GM18870 (cell line): ENCODE results near the gene MCM9.
A peak's percentile ranks its signal among the peaks of the same experiment; 100 is the strongest.
"Not testable (repeated sequence)": the region's sequence is repeated elsewhere in the genome, so short reads cannot be mapped to it uniquely, and the experiment has no call there.

Experiments
- ATAC-seq: cut with Tn5 transposase; IDR thresholded peaks from one replicate; pipeline ENCODE4 v1.9.1; 2021; ENCODE audit warnings: moderate library complexity; ENCODE audit not compliant: unreplicated experiment

The MCM9 gene

DNA sequence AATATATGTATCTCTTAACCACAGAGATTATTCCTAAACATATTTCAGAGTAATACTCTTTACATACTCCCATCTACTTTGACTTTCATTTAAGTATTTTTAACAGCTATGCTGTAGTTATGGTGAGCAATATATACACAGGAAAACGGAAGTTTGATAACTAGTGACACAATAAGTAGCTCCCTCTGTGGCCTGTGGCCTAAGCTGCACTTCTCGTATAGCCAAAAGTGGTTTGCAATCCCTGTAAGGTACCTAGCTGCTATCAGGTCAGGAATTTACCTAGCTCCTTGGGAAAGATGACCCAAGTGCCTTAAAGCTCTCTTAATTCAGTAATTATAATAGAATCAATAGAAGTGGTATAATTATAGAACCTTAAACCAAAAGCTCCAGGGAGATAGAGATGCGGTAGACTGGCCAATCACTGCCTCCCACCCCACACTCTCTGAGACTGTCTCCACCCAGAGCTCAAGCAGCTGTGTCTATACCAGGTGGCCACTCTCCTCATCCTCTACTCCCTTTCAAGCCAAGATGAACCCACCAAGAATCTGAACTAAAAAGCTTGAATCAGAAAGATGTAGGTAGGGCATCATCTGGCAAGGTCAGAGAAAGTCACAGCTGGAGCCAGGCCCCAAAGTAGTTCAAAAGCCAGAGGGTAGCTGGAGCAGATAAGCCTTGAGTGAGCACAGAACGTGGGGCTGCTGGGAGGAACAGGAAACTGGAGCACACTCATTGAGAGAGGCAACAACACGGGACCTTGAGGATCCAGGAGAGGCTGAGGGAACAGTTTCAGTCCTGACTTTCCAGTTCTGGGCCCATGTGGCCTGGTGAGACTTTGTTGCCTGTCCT, 125.9 kb downstream of the MCM9 start:
- ATAC-seq: peak; percentile 64

GRCh38 chr6:118804091-118804490, 130.9 kb downstream of the MCM9 start:
- ATAC-seq: no peak

DNA sequence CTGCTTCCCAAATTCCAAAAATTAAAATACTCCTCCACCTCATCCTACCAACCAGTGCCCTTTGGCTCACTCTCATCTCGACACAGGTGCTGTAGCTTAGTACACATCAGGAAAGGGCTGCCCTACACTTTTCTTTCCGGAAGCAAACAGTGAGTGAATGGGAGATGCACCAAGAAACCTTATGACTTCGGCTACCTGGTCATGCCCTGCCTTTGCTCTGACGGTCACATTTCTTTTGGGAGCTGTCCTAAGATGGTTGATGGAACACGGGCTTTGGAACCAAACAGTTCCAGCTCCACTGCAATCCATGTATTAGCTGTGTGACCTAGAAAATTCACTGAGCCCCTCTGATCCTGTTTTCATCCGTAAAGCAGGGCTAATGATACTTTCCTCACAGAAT, 133.7 kb downstream of the MCM9 start:
- no peak for ATAC-seq

- ATAC-seq: peak; percentile 94
Measured at GRCh38 chr6:118800394-118801071, 134.4 kb downstream of the MCM9 start.

DNA sequence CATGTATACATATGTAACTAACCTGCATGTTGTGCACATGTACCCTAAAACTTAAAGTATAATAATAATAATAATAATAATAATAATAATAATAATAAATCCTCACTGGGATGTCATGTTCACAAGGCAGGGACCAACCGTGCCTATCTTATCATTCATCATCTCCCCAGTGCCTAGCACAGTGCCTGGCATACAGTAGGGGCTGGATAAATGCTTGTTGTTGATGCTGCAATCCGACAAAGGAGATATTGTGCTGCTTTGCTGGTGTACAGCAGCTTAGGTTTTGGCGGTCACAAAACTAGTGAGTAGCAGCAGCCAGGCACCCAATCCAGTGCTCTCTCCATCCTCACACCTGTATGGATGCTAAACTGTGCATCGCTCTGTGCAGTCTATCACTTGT, 135.1 kb downstream of the MCM9 start:
- no peak for ATAC-seq

DNA sequence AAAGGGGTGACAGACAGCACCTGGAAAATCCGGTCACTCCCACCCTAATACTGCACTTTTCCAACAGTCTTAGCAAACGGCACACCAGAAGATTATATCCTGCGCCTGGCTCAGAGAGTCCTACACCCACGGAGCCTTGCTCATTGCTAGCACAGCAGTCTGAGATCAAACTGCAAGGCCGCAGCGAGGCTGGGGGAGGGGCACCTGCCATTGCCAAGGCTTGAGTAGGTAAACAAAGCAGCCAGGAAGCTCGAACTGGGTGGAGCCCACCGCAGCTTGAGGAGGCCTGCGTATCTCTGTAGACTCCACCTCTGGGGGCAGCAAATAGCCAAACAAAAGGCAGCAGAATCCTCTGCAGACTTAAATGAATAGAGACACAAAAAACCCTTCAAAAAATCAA, 138.4 kb downstream of the MCM9 start:
- not testable (repeated sequence) for ATAC-seq

DNA sequence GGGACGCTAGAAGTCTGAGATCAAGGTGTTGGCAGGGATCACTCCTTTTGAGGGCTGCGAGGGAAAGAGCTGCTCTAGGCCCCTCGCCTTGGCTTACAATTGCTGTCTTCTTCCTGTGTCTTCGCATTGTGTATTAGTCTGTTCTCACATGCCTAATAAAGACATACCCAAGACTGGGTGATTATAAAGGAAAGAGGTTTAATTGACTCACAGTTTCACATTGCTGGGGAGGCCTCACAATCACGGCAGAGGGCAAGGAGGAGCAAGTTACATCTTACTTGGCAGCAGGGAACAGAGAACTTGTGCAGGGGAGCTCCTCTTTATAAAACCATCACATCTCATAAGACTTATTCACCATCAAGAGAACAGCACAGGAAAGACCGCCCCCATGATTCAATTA, 143.5 kb downstream of the MCM9 start:
- no peak for ATAC-seq

- ATAC-seq: no peak
Measured at GRCh38 chr6:118789954-118790353, 145.0 kb downstream of the MCM9 start.

- no peak for ATAC-seq
Measured at GRCh38 chr6:118789419-118789818, 145.5 kb downstream of the MCM9 start.

- no peak for ATAC-seq
Measured at GRCh38 chr6:118788702-118789101, 146.3 kb downstream of the MCM9 start.

DNA sequence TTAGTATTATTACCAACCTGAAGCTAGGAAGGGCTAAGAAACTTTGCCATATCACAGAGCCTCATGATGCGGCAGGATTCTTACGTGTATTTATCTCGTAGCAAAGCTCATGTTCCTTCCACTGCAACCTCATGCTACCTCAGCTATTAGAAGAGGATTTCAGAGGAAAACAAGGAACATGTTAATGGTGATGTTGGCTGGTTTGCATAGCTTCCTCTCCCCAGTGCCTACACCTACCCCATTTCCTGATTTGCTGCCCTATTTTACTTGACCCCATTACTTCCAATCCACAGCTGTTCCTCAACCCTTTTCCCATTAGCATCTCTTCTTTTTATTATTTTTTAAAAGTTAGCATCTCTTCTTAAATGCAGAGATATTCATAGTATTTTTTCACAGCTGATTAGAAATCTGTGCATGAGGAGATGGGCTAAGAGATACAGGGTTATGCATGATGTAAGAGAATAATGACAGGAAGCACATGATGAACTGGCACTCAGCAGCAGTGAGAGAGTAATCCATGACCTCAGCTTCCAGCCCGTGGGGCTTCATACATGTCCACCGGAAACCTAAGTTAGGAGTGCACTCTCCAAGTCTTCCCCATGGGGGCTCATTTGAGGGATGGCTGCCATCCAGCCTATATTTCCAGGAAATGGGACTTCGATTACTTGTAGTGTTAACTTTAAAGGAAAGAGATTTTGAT, 147.1 kb downstream of the MCM9 start:
- no peak for ATAC-seq

DNA sequence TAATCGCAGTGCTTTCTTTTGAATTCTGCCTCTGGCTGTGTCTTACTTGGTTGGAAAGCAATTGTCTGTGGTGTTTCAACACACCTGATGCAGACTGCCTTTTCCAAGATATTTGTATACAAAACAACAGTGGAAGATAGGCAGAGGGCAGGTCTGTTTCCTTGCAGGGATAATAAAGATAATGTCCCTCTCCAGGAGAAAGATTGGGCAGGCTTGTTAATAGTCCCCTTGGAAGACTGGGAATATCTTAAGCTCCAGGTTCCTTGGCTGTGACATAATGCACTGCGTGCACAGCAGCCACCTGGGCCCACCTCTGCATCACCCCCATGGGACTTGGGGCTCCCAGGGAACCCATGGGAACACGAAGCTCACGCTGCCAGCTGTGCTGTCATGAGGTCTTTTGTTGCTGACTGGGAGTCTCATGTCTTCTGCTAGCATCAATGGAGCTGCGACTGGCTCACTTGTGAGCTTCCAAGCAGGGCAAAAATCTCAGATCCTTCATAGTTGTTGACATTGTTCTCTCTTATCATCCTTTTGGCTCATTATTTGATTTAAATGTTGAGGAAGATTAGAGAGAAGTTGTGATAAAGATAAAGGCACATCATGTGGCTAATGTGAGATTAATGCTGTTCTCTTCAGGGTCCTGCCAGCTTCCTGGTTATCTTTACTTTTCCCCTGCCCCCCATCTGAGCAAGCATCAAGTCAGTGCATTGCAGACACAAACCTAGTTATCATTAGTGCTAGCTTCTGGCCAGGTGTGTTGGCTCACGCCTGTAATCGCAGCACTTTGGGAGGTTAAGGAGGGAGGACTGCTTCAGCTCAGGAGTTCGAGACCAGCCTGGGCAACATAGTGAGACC, 148.1 kb downstream of the MCM9 start:
- ATAC-seq: no peak

DNA sequence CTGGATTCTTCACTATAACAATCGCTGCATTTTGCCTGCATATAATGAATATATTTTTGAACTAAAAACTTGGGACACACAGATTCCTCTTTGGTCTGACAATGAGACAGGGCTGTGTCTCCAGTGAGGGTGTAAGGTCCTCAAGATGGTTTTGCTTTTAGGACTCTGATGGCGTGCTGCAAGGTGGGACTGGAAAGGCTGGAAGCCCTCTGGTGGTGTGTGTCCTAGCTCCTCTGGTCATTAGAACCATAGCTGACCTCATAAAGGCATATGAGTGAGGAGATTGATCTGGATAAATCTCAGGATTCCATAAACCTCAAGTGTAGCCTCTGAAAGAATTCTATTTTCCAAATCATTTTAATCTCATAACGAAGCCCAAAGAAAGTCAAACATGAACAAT, 149.4 kb downstream of the MCM9 start:
- ATAC-seq: no peak

GRCh38 chr6:118784641-118785164, 150.3 kb downstream of the MCM9 start:
- ATAC-seq: no peak

- no peak for ATAC-seq
Measured at GRCh38 chr6:118783931-118784550, 150.9 kb downstream of the MCM9 start.

DNA sequence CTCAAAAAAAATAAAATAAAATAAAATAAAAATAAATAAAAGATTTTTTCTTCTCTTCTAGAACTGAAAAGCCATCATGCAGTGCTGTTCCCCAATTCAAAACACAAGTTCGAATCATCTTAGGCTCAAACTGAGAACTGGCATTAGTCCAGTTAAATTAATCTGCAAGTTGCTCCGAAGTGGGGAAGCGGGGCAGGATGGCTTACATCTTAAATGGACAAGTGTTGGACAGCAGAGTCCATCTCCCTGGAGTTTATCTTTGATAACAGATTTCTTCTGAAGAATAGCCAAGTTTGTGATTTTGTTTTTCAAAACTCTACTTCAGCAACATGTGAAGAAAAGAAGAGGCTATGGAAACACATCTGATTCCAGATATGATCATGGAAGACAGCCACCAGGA, 152.3 kb downstream of the MCM9 start:
- no peak for ATAC-seq

DNA sequence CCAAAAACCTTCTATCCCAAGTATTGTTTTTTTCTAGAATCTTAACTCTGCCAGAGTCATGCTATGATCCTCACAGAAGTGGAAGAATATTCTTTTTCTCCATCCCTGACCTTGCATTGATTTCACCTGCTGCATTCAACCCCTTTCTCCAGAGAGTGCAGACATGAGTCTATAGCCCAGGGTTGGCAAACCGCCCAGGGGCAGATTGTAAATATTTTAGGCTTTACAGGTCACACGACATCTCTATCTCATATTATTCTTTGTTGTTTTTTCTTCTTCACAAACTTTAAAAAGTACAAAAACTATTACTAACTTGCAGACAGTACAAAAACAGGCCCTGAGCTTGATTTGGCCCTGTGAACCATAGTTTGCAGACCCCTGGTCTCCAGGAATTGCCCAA, 153.1 kb downstream of the MCM9 start:
- no peak for ATAC-seq

DNA sequence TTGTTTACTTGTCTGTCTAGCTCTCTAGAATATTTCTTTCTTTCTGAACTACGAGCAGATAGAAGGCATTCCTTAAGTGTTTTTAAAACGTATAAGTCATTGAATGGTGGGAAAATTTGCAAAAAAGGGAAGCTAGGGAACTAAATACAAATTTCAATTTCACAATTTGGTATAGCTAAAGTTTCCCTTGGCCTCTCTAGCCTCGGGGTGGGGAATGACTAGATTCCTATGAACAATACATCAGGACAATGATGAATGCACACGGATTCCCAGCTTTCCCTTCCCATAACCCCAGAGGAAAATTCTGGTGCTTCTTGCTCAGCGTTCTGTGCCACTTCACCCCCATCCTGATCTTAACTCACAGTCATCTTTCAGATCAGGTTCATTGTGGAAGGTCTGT, 154.3 kb downstream of the MCM9 start:
- no peak for ATAC-seq

DNA sequence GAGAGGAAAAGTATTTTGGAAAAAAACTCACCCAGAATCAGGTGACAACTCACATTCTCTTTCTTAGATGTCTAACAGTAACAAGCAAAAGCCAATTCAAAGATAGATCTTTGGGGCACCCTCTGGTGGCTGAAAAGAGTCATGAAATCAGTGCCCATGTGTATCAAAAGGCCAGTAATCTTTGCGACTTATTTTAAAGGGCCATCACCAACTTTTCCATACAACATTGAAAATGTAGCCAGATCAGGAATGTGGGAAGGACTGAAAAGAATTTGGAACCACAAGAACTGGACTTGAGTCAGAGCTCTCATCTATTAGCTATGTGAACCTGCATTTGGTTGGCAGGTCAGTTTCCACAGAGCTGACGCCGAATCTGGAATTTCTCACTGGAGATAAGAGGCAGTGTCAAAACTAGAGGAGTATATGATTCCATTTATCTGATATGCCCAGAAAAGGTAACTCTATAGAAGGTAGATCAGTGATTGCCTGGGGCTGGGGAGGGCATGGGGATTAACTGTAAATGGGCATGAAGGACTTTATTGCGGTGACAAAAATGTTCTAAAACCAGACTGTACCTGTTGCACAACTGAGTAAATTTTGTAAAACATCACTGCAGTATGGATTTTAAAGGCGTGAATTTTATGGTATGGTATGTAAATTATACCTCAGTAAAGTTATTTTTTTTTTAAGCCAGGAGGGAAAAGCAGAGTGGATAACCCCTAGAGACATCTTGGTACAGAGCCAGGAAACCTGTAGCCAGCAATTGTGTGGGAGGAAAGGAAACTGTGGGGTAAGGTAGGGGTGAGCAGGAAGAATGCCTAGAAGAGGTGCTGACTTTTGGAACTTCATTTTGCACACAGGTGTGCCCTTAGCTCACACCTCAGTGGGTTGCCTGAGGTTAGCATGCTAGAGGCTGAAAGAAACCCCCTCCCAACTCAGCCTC, 158.1 kb downstream of the MCM9 start:
- ATAC-seq: peak; percentile 89
